ENCODE results near the gene DNAH9. TPM values are rescaled to one million over a fixed set of nuclear protein-coding genes. Genes with fewer than 3 reads are reported as not detected.

DNAH9 gene
- total RNA-seq, 4 donors from 2014 or later: 0.41 to 1.9 (median 0.79) TPM; not detected in 1

DNA sequence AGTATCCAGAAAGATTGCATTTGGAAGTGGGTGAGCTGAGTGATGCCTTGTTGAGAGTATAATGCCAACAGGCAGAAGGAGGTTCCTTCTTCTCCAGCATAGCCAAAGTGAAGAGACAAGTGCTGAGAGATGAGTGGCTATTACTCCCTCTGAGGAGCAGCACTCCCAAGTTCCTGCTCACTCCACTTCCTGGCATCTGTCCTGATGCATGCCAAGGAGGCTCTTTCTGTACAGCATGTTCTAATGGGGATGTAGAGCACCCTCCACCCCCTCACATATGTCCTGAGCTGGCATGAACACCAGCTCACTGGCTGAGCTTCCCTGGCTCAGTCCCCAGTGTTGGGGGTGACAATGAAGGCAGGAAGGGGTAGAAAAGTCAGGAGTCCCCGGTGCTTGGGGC, 44.2 kb upstream of the DNAH9 start:
- no peaks in the 10 kb centered on the region for H3K27me3 ChIP-seq
- no peaks in the 10 kb centered on the region for H3K9me3 ChIP-seq
- no peak overlapping the region for H3K4me3 ChIP-seq
- no peaks in the 10 kb centered on the region for H3K36me3 ChIP-seq
- in situ Hi-C loops (cut with MboI; ENCODE audit: low pct_ligation_motif_present in 1 of 4, low pct_unique_long_range_greater_than_20kb in 1 of 4, low sequenced_read_pairs in 3 of 4) (loop anchor here in 1 of 4 donors (10.0 kb wide), 1 partner anchor 61 kb away; no protein-coding TSS in a partner anchor), intact Hi-C loops (cut with DNase I; ENCODE audit: low total_unique reads) (no loop called here)
- no peak for TF ChIP-seq EP300 (IDR thresholded peaks at IDR 0.05; ENCODE audit: low read depth)
- no peak for TF ChIP-seq POLR2A (IDR thresholded peaks at IDR 0.05)
- no peak for TF ChIP-seq POLR2AphosphoS5 (IDR thresholded peaks at IDR 0.05)
- TF ChIP-seq, protein P1, sequence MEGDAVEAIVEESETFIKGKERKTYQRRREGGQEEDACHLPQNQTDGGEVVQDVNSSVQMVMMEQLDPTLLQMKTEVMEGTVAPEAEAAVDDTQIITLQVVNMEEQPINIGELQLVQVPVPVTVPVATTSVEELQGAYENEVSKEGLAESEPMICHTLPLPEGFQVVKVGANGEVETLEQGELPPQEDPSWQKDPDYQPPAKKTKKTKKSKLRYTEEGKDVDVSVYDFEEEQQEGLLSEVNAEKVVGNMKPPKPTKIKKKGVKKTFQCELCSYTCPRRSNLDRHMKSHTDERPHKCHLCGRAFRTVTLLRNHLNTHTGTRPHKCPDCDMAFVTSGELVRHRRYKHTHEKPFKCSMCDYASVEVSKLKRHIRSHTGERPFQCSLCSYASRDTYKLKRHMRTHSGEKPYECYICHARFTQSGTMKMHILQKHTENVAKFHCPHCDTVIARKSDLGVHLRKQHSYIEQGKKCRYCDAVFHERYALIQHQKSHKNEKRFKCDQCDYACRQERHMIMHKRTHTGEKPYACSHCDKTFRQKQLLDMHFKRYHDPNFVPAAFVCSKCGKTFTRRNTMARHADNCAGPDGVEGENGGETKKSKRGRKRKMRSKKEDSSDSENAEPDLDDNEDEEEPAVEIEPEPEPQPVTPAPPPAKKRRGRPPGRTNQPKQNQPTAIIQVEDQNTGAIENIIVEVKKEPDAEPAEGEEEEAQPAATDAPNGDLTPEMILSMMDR (IDR thresholded peaks at IDR 0.05): no peak
- H3K4me1 ChIP-seq: no peaks in the 10 kb centered on the region
- WGBS, 2 donors (ENCODE audit: low coverage in 1 of 2): 92% methylated on average over 1 of the region's 1 CpG; no CpG with 5 or more reads in 1 of the 2 donors
- no peak for DNase-seq
- H3K27ac ChIP-seq: no peak overlapping the region

DNA sequence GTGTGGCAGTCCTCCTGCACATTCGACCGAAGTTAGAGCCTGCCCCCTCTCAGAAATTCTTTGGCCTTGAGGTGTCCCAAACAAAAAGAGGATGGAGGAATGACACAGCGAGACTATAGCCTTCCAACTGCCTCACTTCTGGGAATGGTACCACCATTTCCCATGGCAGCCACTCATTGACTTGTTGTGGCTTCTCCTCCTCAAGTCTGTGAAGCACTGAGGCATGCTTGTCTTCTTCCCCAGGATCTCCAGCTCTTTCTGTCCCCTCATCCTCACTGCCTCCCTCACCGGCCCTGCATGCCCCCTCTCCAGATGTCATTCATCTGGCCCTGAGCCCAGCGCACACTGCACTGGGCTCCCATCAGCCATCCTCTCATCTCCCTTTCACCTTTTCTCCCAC, 43.7 kb upstream of the DNAH9 start:
- Histone ChIP-seq H3K4me1 (no peaks in the 10 kb centered on the region), H3K4me3 (no peak overlapping the region), H3K27ac (no peak overlapping the region), H3K36me3 (no peaks in the 10 kb centered on the region), H3K27me3 (no peaks in the 10 kb centered on the region), H3K9me3 (no peaks in the 10 kb centered on the region)
- no peak for TF ChIP-seq POLR2A (IDR thresholded peaks at IDR 0.05)
- TF ChIP-seq, protein P1 (IDR thresholded peaks at IDR 0.05): no peak
- intact Hi-C loops (cut with DNase I; ENCODE audit: low total_unique reads) (no loop called here), in situ Hi-C loops (cut with MboI; ENCODE audit: low pct_ligation_motif_present in 1 of 4, low pct_unique_long_range_greater_than_20kb in 1 of 4, low sequenced_read_pairs in 3 of 4) (loop anchor here in 1 of 4 donors (10.0 kb wide), 1 partner anchor 60 kb away; no protein-coding TSS in a partner anchor)
- no peak for DNase-seq
- 84 to 87% methylated on average over 5 of the region's 5 CpGs for WGBS, 2 donors (ENCODE audit: low coverage in 1 of 2)

DNA sequence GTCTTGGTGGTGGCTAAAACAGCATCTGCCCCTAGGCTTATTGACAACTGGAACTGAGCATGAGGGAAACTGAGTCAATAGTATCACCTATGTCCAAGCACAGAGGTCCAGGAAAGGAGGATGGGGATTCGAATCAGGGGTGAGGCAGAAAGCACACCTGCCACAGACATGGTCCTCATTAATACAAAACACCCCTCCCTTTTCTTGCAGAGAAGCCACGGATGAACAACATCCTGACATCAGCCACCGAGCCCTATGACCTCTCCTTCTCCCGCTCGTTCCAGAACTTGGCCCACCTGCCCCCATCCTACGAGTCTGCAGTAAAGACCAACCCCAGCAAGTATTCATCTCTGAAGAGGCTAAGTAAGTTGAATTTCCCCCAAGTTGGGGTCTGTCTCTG, 42.7 kb upstream of the DNAH9 start:
- Histone ChIP-seq H3K27me3 (no peaks in the 10 kb centered on the region), H3K36me3 (no peaks in the 10 kb centered on the region), H3K27ac (no peak overlapping the region), H3K9me3 (no peaks in the 10 kb centered on the region), H3K4me3 (no peak overlapping the region), H3K4me1 (no peaks in the 10 kb centered on the region)
- in situ Hi-C loops (cut with MboI; ENCODE audit: low pct_ligation_motif_present in 1 of 4, low pct_unique_long_range_greater_than_20kb in 1 of 4, low sequenced_read_pairs in 3 of 4): loop anchor here in 1 of 4 donors (10.0 kb wide), 1 partner anchor 59 kb away; no protein-coding TSS in a partner anchor
- DNase-seq: no peak
- WGBS, 2 donors (ENCODE audit: low coverage in 1 of 2): 84 to 93% methylated on average over 3 to 6 of the region's 6 CpGs
- TF ChIP-seq EP300 (IDR thresholded peaks at IDR 0.05; ENCODE audit: low read depth) (no peak), POLR2A (IDR thresholded peaks at IDR 0.05) (no peak), POLR2AphosphoS5 (IDR thresholded peaks at IDR 0.05) (no peak)
- TF ChIP-seq, protein P1 (IDR thresholded peaks at IDR 0.05): no peak
- intact Hi-C loops (cut with DNase I; ENCODE audit: low total_unique reads): no loop called here

DNA sequence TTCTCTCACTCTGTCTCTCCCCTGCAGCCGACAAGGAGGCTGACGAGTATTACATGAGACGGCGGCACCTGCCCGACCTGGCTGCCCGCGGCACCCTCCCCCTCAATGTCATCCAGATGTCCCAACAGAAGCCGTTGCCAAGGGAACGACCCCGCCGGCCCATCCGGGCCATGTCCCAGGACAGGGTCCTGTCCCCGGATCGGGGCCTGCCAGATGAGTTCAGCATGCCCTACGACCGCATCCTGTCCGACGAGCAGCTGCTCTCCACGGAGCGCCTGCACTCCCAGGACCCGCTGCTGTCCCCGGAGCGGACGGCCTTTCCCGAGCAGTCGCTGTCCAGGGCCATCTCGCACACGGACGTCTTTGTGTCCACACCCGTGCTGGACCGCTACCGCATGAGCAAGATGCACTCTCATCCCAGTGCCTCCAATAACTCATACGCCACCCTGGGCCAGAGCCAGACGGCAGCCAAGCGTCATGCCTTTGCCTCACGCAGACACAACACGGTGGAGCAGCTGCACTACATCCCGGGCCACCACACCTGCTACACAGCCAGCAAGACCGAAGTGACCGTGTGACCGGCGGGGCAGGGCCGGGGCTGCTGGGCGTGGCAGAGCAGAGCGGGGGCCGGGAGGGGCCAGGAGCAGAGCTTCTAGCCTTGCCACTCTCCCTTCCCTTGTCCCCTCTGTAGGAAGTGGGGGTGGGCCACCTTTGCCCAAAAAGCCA, 40.4 kb upstream of the DNAH9 start:
- TF ChIP-seq, protein P1 (IDR thresholded peaks at IDR 0.05): no peak
- TF ChIP-seq EP300 (IDR thresholded peaks at IDR 0.05; ENCODE audit: low read depth): no peak
- TF ChIP-seq POLR2AphosphoS5 (IDR thresholded peaks at IDR 0.05): no peak
- TF ChIP-seq POLR2A (IDR thresholded peaks at IDR 0.05): no peak
- Histone ChIP-seq H3K4me1 (no peaks in the 10 kb centered on the region), H3K27ac (no peak overlapping the region), H3K27me3 (no peaks in the 10 kb centered on the region), H3K36me3 (no peaks in the 10 kb centered on the region), H3K4me3 (no peak overlapping the region), H3K9me3 (no peaks in the 10 kb centered on the region)
- intact Hi-C loops (cut with DNase I; ENCODE audit: low total_unique reads): no loop called here
- 94% methylated on average over 46 of the region's 46 CpGs; no CpG with 5 or more reads in 1 of the 2 donors for WGBS, 2 donors (ENCODE audit: low coverage in 1 of 2)
- DNase-seq: no peak
- in situ Hi-C loops (cut with MboI; ENCODE audit: low pct_ligation_motif_present in 1 of 4, low pct_unique_long_range_greater_than_20kb in 1 of 4, low sequenced_read_pairs in 3 of 4): loop anchor here in 1 of 4 donors (10.0 kb wide), 1 partner anchor 57 kb away; no protein-coding TSS in a partner anchor
